Middle frontal gyrus (tissue), 1 donor: ENCODE results near the gene SLC34A1.
"Not testable (repeated sequence)": the region's sequence is repeated elsewhere in the genome, so short reads cannot be mapped to it uniquely, and the experiment has no call there.

Source experiments
- DNase-seq: peaks from one replicate; pipeline ENCODE4 v3.0.0-alpha.2; 2015; ENCODE audit warnings: low spot score; ENCODE audit errors: extremely low spot score

SLC34A1 gene

DNA sequence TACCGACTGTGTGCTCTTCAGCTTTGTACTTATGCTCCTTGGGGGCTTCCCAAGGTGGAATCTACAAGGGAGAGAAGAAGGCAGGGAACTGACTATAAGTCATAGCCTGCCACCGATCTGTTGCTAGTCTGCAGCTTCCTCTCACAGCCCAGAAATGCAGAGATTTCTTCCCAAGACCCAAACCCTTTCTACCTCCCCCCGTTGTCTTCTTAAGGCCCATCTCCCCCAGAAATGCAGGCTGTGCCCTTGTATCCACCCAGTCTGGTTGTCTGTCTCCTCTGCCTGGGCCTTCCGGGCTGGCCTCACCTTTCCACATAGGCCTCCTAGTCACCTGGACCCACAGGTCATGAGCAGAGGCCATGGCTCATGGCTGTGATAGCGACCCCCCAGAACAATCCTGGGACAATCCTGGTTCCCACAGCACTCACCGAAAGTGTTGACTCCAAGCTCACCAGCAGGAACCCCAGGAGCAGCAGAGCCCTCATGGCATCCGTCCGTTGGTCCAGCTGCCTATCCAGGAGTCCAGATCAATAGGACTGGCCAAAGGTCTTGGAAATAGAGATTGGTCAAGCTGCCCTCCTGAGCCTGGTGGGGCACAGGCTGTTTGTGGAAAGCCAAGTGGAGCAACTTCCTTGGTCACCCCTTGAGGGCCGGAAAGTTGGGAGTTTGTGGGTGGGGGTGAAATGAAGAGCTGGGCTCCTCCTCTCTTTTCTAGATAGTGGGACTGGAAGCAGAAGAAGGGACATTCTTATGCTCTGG is 25.0 kb downstream of the SLC34A1 start, which contains the start of gene F12:
Gene F12, minus strand, starts transcription at position 522 of the 759 bp plus-strand sequence. Its CDS starts 37 bp downstream, at position 485.
- no peak for DNase-seq

DNA sequence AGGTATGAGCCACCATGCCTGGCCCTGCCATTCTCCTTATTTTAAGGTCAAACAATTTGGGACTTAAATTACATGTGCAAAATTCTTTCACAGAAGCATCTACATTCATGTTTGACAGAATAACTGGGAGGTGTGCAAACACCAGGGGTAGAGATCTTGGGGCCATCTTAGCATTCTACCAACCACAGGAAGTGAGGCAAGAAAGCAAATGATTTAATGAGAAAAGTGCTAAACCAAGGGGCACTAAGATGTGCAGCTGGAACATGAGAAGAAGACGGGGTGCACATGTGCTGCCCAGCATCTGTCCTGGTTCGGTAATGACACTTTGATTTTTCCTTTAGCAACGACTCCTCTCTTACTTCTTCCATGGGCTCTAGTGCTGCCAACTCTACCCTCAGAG is 26.3 kb downstream of the SLC34A1 start:
- DNase-seq, result no peak

DNA sequence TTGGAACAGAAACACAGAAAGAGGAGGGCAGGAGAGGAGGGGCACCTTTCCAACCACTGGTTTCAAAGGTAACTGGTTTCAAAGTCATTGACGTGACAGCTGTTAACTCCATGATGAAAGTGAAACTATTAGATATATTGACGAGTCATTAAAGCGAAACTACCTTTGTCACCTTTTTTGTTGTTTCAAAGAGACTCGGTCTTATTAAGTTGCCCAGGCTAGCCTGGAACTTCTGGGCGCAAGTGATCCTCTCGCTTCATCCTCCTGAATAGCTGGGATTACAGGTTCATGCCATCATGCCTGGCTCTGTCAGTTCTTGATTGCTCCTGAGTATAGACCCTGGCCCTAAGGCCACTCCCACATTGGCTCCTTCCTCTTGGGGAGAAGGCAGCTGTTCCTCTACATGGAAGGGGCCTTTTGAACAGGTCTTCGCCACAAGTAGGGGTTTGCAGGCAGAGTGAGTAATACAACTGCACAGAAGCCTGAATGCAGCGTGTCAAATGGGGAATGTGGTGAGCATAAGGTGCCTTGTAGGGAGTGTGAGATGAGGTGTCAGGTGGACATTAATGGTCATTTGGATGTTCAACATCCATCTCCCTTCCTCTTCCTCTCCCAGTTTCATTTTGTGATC is 28.5 kb downstream of the SLC34A1 start:
- DNase-seq, result no peak

DNA sequence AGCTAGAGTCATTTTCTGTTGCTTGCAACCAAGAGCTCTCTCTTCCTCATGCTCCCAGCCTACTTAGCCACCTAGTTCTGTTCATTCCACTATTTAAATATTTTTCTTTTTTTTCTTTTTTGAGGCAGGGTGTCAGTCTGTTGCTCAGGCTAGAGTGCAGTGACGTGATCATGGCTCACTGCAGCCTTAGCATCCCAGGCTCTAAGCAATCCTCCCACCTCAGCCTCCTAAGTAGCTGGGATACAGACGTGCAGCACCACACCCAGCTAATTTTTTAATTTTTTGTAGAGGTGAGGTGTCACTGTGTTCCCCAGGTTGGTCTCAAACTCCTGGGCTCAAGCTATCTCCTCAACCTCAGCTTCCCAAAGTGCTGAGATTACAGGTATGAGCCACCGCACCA is 30.2 kb downstream of the SLC34A1 start:
- DNase-seq, result no peak

DNA sequence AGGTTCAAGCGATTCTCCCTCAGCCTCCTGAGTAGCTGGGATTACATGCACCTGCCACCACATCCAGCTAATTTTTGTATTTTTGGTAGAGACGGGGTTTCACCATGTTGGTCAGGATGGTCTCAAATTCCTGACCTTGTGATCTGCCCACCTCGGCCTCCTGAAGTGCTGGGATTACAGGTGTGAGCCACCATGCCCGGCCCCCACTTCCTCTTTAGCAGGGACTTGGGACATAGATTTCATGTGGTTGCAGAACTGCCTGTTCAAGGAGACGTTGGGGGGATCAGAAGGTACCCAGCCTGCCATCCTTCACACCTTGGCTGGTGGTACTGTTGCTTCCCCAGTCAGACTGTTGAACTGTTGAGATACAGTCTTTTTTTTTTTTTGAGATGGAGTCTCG is 32.8 kb downstream of the SLC34A1 start:
- DNase-seq, result not testable (repeated sequence)

DNA sequence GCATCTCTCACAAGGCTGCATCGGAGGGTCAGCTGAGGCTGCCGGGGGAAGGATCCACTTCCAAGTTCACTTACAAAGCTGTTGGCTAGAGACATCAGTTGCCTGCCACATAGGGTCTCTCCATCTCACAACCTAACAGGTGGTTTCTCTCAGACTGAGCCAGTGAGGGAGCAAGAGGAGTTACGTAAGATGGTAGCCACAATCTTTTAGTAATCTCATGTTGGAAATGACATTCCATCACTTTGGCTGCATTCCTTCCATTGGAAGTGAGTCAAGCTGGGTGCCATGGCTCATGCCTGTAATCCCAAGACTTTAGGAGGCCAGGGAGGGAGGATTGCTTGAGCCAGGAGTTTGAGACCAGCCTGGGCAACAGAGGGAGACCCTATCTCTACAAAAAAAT is 34.8 kb downstream of the SLC34A1 start:
- no peak for DNase-seq

DNA sequence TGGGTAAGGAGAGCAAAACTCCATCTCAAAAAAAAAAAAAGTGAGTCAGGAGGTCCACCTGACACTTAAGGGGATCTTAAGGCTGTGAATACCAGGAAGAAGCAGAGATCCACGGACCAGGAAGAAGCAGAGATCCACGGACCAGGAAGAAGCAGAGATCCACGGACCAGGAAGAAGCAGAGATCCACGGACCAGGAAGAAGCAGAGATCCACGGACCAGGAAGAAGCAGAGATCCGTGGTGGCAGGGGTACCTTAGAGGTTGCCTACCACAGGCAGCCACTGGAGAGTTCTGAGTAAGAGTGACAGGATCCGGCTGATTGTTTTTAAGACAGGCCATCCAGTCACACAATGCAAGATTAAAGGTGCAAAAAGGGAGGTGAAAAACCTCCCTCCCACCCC is 36.2 kb downstream of the SLC34A1 start:
- DNase-seq, result not testable (repeated sequence)

DNA sequence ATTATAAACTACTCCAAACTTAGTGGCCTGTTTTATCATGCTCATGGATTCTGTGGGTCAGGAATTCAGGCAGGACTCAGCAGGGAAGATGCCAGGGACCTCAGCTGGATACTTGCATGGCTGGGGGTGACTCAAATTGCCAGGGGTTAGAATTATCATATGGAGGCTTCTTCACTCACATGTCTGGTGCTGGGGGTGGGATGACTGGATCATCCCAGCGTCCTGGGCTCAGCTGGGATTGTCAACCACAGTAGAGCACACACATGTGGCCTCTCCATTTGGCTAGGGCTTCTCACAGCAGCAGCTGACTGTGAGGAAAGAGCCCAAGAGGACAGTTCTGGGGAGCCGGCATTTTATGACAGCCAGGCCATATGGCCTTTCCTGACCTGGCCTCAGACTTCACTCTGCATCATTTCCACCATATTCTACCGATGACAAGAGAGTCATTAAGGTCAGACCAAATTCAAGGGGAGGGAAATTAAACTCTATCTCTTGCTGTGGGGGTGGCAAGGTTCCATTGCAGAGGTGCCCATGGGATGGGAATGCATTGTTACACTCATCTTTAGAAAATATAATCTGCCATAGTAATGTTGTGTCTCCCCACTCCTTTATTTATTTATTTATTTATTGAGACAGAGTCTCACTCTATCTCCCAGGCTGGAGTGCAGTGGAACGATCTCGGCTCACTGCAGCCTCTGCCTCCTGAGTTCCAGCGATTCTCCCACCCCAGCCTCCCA is 37.0 kb downstream of the SLC34A1 start:
- DNase-seq, result no peak

DNA sequence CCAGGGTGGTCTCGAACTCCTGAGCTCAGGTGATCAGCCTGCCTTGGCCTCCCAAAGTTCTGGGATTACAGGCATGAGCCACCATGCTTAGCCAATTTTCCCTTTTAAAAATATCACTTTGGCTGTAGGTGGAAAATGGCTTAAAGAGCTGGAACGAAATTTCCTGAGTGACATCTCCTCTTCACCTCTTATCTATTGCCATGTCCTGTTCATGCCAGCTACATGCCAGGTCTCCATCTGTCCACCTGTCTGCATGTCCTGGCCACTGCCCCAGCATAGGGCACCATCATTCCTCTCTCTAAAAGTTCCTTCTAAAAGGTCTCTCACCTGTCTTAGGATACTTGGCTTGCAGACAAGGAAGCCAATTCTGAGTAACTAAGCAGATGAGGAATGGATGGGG is 39.4 kb downstream of the SLC34A1 start:
- DNase-seq, result no peak

DNA sequence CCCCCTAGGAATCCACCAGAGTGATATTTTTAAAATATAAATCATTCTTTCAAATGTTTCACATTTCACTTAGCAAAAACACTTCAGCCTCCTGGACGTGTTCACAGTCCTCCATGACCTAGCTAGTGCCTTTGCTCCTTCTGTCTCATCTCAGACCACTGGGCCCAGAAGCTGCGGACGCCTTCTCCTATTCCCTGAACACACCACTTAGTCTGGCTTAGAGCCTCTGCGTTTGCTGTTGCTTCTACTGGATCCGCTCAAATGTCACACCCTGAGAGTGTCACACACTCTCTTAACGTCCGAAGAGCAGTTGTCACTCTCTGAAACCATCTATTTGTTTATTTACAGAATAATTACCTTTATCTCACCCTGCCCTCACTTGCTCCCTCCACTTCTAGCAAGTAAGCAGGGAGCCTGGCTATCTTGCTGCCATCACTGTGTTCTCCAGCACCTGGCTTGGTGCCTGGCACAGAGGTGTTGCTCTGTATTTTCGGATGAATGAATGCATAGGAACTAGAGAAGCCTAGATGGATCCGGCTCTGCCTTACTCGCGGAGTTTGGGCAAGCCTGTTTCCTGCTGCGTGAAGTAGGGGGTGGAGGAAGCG is 41.1 kb downstream of the SLC34A1 start:
- no peak for DNase-seq

DNA sequence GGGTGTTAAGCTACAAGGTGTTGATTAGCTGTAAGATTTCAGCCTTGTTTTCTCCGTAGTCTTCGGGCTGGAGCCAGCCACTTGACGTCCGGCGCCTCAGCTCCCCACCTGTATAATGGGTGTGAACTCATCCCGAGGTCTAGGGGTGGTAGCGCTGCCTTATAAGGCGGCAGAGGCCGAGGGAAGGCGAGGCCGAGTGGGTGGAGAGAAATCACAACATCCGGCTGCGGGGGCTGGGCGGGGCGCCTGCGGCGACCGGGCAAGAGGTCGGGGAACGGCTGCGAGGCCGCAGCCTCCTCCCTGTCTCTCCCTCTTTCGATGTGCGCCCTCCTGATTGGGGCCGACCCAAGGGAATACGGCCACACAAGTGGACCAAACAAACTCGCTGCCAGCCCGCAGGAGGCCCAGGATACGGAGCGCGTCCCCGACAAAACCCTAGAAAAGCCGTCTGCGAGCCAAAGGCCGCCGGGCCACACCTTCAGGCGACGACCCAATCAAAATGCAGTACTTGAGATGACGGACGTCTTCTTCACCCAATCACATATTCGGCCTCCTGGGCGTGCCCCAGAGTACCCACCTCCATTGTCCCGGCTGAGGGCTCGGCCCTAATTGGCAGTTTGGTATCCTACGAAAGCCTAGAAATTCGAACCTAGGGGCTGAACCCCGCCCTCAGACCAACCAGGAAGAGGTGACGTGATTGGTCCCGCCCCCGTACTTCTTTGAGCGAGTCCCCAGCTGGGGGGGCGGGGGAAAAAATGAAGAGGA is 41.7 kb downstream of the SLC34A1 start:
- DNase-seq, result peak; percentile 99

DNA sequence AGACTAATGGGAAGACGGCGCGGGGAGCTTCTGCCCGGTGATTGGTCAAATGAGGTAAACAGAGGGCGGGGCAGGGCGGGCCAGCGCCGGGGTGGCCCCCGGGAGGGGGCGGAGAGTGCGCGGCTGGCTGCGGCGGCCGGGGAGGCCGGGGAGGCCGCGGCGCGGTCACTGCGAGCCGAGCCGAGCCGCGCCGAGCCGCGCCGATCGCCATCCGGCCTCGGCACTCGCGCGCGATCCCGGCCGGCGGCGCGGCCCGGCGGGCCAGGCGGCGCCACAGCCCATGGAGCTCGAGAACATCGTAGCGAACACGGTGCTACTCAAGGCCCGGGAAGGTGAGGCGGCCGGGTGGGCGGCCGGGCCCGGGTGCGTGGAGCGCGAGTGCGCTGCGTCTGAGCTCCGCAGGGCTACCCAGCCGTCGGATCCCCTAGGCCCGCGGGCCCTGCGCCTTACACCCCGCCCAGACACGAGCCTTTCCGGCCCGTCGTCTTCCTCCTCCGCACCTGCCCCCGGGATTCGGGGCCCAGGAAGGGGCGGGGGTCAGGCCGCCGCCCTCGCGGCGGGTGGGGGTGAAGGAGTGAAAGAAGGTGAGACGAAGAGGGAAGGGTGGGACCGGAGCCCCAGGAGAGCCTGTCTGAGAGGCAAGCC is 42.5 kb downstream of the SLC34A1 start, which contains the start of gene GRK6:
Gene GRK6, plus strand, starts transcription at position 111 of the 645 bp plus-strand sequence. Its CDS starts 170 bp downstream, at position 281.
- DNase-seq, result no peak

DNA sequence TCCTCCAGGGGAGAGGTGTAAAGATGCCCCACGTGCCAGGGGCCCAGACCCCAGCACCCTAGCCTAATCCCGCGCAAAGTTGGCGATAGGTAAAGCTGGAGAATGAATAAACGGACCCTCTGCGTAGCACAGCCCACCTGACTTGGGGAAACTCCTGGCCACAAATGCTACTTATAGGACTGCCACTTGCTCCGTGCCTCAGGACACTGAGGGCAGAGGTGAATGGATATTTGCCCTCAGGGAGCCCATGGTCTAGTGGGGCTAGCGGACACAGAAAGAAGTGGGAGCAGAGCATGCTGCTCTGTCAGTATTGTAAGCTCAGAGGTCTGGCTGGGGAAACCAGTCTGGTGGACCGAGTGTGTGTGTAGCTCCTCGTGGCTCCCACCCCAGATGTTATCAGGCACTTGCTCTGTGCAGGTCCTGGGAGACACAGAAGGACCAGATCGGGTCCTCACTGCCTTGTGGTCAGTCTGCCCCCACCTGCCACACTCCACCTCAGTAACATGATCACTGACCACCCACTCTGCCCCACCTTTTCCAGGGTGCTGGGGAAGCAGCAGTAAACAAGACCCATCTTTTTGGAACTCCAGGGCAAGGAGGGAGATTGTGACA is 43.1 kb downstream of the SLC34A1 start:
- DNase-seq, result no peak

DNA sequence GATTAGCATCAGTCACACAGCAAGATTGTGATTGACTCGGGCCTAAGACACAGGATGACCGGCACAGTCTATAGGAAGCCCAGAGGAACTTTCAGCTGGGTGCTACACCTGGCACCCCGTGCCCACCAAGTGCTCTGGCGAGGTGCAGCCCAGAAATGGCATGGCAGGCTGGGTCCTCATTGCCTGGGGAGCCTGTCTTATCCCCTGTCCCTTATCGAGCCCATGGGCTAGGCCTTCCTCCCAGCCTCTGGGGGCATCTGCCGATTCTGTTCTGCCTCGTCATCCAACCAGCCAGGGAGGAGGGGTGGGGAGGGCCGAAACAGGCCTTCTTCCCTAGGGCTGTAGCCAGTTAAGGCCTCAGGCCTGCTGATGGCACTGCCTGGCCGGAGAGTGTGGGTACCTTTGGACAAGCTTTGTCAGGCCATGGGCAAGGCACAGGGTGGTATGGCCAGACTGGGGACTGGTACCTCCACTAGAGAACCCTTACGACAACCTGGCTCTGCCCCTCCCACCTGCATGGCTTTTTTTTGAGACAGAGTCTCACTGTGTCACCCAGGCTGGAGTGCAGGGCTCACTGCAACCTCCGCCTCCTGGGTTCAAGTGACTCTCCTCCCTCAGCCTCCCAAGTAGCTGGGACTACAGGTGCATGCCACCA is 43.8 kb downstream of the SLC34A1 start:
- no peak for DNase-seq

DNA sequence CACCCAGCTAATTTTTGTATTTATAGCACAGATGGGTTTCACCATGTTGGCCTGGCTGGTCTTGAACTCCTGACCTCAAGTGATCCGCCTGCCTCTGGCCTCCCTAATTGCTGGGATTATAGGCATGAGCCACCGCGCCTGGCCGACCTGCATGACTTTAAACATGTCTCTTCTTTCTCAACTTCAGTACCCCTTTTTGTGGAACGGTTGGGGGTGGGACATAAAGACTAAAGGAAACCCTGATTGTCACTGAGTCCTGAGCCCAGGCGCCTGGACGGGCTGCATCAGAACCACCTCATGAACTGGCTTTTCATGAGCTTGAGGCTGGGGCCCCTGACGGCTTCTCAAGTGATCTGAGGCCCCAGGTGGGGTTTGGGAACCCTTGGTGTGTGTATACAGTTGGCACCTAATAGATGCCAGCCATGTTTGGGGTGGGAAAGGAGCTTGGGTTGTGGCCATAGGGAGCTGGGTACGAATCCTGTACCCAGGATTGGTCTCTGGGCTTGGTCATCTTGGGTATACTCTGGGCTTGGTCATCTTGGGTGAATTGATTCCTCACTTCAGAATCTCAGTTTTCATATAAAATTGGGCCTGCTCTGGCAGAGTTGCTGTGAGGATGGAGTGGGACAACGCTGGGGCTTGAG is 44.5 kb downstream of the SLC34A1 start:
- no peak for DNase-seq

DNA sequence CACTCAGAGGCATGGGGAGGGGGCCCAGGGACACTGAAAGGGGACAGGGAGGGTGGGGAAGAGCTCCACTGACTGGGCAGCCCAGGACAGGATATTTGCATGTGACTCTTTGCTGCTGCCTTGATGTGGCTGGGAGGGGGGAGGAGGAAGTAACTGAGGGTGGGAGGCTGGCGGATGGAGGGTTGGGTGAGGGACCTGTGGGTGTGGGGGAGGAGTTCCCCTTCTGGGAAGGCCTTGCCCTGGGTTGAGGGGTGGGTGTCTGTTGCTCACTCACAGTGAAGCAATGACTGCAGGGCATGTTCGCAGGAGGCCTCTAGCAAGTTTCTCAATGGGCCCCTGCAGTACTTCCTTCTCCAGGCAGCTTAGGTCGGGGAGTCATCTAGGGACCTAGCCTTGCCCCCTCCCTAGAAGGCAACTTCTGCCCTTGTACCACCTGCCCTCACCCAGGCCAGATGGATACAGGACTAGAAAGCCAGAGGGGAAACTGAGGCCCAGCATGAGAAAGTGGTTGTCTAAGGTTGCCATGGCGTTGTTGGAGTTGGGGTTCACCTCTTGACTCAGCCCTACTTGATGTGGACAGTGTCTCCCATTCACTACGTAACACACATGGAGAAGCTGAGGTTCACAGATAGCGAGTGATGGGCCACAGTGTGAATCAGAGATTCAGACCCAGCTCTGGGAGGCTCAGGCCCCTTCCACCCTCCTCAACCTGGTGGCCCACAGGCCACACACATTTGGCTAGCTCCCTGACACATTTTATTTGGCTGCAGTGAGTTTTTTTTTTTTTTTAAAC is 45.2 kb downstream of the SLC34A1 start:
- no peak for DNase-seq

DNA sequence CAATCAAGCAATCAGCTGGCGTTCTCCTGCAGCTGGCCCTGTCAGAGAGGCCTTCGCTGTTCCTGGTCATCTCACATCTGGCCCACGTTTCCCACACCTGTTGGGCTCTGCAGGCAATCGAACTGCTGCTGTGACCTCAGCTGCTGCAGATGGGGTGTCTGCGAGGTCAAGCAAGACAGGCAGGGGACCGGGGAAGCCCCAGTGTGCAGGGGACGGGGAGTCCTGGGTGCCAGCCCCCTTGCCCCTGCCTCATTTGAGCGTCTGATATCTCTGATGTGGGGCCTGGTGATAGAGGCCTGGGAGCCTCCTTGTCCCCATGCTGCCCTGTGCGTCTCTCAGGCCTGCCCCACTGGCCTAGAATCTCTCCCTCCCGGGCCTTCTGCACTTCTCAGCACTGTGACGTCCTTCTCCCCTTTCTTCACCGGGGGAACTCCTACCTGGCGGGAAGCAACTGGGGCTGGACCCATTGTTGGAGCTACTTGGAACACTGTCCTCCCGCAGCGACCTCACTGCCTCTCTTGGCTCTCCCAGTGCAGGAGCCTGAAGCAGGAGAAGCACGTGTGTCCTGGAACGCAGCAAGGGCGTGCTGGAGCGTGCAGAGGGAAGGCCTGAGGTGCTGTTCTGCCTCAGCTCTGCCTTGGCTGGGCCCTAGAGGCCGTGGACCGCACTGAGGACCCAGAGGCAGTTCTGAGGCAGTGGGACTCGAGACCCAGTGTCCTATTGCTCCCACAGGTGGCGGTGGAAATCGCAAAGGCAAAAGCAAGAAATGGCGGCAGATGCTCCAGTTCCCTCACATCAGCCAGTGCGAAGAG is 46.1 kb downstream of the SLC34A1 start:
- no peak for DNase-seq
